ENCODE measurements around the gene ADAMTS10. TPM values are rescaled to one million over a fixed set of nuclear protein-coding genes. Genes with fewer than 3 reads are reported as not detected.

The ADAMTS10 gene
- total and polyA plus RNA-seq, 10 of the 15 experiments (the other 5 are each of a cell fraction or from before 2014, with no cell fraction given), result 0.01 to 2.5 (median 0.42) TPM; not detected in 3

GRCh38 chr19:8589177-8589714, 21.3 kb downstream of the ADAMTS10 start:
- ATAC-seq (no peak), DNase-seq (ENCODE audit: low read depth, low spot score) (no peak), FAIRE-seq (no peak)
- ChIA-PET POLR2A (no interaction called here), SMC1A (ENCODE audit: uncharacterized antibody, unreplicated experiment) (no interaction called here), RAD21 (ENCODE audit: unreplicated experiment) (no interaction called here), CTCF (interaction anchor here (1.5 to 2.5 kb wide), 2 partner anchors 11 to 27 kb away, joined by 4 to 13 read pairs; no protein-coding TSS in a partner anchor)
- peaks cover 6% of the 10 kb centered on the region; the same call in 2 of the 3 replicates for H3K9me3 ChIP-seq (replicated peaks; ENCODE audit: control insufficient read depth, insufficient read depth, low read length)
- H4K20me1 ChIP-seq (ENCODE audit: control insufficient read depth, insufficient read depth), result no peaks in the 10 kb centered on the region
- no peak overlapping the region for H3K4me2 ChIP-seq (ENCODE audit: control insufficient read depth, insufficient read depth)
- BruUV-seq (replicated peaks), result no TSS peak
- in situ Hi-C loops (cut with MboI), result no loop called here
- H3K79me2 ChIP-seq (ENCODE audit: control insufficient read depth, insufficient read depth, low read length), result no peaks in the 10 kb centered on the region
- no peaks in the 10 kb centered on the region; a peak in 1 of 4 replicates for H3K27me3 ChIP-seq (replicated peaks in 1 of 2; ENCODE audit: control insufficient read depth in 2 of 2, insufficient read depth in 2 of 2, low read length in 1 of 2)
- intact Hi-C loops (cut with micrococcal nuclease; ENCODE audit: unreplicated experiment), result no loop called here
- H3K9ac ChIP-seq (ENCODE audit: control insufficient read depth, insufficient read depth, low read length), result no peak overlapping the region
- no peak overlapping the region for H2AFZ ChIP-seq (ENCODE audit: control insufficient read depth, low read depth, low read length)
- no peaks in the 10 kb centered on the region for H3K36me3 ChIP-seq (ENCODE audit: control insufficient read depth in 2 of 2, insufficient read depth in 2 of 2, low read length in 1 of 2)
- TF ChIP-seq ZBTB11 (CRISPR knock-in tag; IDR thresholded peaks at IDR 0.05), result no peak
- TF ChIP-seq KDM1A (IDR thresholded peaks at IDR 0.05; ENCODE audit: borderline replicate concordance), result no peak
- TF ChIP-seq GATAD2B (conservative IDR thresholded peaks at IDR 0.05; ENCODE audit: low read depth), result no peak
- TF ChIP-seq HCFC1 (IDR thresholded peaks at IDR 0.05; ENCODE audit: low read length), result no peak
- TF ChIP-seq POLR2AphosphoS5 (IDR thresholded peaks at IDR 0.05; ENCODE audit: low read length), result no peak
- TF ChIP-seq, protein P1, sequence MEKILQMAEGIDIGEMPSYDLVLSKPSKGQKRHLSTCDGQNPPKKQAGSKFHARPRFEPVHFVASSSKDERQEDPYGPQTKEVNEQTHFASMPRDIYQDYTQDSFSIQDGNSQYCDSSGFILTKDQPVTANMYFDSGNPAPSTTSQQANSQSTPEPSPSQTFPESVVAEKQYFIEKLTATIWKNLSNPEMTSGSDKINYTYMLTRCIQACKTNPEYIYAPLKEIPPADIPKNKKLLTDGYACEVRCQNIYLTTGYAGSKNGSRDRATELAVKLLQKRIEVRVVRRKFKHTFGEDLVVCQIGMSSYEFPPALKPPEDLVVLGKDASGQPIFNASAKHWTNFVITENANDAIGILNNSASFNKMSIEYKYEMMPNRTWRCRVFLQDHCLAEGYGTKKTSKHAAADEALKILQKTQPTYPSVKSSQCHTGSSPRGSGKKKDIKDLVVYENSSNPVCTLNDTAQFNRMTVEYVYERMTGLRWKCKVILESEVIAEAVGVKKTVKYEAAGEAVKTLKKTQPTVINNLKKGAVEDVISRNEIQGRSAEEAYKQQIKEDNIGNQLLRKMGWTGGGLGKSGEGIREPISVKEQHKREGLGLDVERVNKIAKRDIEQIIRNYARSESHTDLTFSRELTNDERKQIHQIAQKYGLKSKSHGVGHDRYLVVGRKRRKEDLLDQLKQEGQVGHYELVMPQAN (conservative IDR thresholded peaks at IDR 0.05), result no peak
- TF ChIP-seq MYC (IDR thresholded peaks at IDR 0.05; ENCODE audit: insufficient read depth, insufficient read length, insufficient replicate concordance, low read length, severe bottlenecking), result no peak
- TF ChIP-seq RFX5 (IDR thresholded peaks at IDR 0.05; ENCODE audit: low read depth, low read length), result no peak
- no peak overlapping the region for H3K4me3 ChIP-seq
- no peak overlapping the region for H3K27ac ChIP-seq (ENCODE audit: control insufficient read depth, insufficient read depth)
- no peaks in the 10 kb centered on the region for H3K4me1 ChIP-seq (ENCODE audit: control insufficient read depth, insufficient read depth, low read length)
- 57% methylated on average over 31 of the region's 32 CpGs for WGBS (ENCODE audit: insufficient coverage, insufficient replicate concordance, low lambda C conversion rate, missing lambda C conversion rate)
